Motor neuron (in vitro differentiated cells): ENCODE measurements around the gene ATRIP. TPM values are rescaled to one million over a fixed set of nuclear protein-coding genes. Genes with fewer than 3 reads are reported as not detected.
A peak's percentile ranks its signal among the peaks of the same experiment; 100 is the strongest.

Source experiments
- ATAC-seq, 8 experiments: fragments of 200-7000 bp; cut with Tn5 transposase; replicated peaks in 6 of 8; 2 replicates each; pipeline ENCODE4 v1.8.0; 2021; ENCODE audit warnings: mild to moderate bottlenecking in 8 of 8, moderate library complexity in 8 of 8
- H3K27ac ChIP-seq, 2 donors: fragments of 250-450 bp; sonication (Bioruptor Pico); 2 replicates each; pipeline ENCODE4 v1.9.0; 2021; ENCODE audit warnings: antibody characterized with exemption in 2 of 2, mild to moderate bottlenecking in 2 of 2, moderate library complexity in 1 of 2
- H3K4me1 ChIP-seq, 2 donors: fragments of 250-450 bp; sonication (Bioruptor Pico); replicated peaks in 1 of 2; 2 replicates each; pipeline ENCODE4 v1.6.1; 2021; ENCODE audit warnings: antibody characterized with exemption in 2 of 2, mild to moderate bottlenecking in 2 of 2, moderate library complexity in 1 of 2
- H3K4me3 ChIP-seq, 5 donors: fragments of 250-450 bp; sonication (Bioruptor Pico); 2 replicates each; pipeline ENCODE4 v1.9.0; 2021; ENCODE audit warnings: antibody characterized with exemption in 5 of 5, mild to moderate bottlenecking in 5 of 5, moderate library complexity in 4 of 5
- WGBS, 10 experiments: fragments of 450-650 bp; shearing (Covaris generic); methylation state at CpG; one replicate each; pipeline ENCODE4 v1.0.0; 2022; 5-methylcytosine and 5-hydroxymethylcytosine counted together
- in situ Hi-C, 9 experiments: fragments of 400-800 bp; cut with MboI; loops; one replicate each; pipeline ENCODE4 v1.15.0; 2021; ENCODE audit warnings: low sequenced_read_pairs in 9 of 9, low pct_unique_long_range_greater_than_20kb in 2 of 9; ENCODE audit not compliant: unreplicated experiment in 9 of 9
- total RNA-seq, 8 experiments: library from RNA; unstranded; fragments of 300-600 nt; gene quantifications; 2 replicates each; pipeline versions ENCODE4 v1.2.3 to v1.2.4, GENCODE V29; 2022

Gene ATRIP
- total RNA-seq, 8 experiments from 2014 or later, result 3.9 to 11.7 (median 5.7) TPM

DNA sequence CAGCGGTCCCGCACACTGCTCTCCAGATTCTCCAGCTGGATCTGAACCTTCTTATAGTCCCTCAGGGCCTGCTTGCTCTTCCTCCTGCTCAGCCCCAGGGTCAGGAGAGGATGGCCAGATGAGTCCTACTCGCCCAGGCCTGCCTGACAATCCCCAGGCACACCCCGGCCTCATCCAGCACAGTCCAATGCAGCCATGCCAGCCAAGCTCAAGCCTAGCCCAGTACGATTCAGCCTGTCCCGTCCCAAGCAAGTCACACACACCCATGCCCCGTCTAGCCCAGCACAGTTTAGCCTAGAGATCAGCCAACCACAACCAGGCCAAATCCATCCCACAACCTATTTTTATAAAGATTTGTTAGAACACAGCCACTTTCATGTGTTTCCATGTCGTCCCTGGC, 33.5 kb upstream of the ATRIP start:
- WGBS, 10 experiments, result 69 to 100% (median 93%) methylated on average over 2 to 4 of the region's 8 CpGs; no CpG with 5 or more reads in 4 of the 10 experiments
- H3K27ac ChIP-seq, result no peak overlapping the region
- H3K4me1 ChIP-seq, result peaks cover 0 to 2% of the 10 kb centered on the region in 2 donors
- in situ Hi-C loops, result no loop called here
- peak in 2 of 8 experiments; percentile 34 to 40 for ATAC-seq
- no peak overlapping the region for H3K4me3 ChIP-seq

DNA sequence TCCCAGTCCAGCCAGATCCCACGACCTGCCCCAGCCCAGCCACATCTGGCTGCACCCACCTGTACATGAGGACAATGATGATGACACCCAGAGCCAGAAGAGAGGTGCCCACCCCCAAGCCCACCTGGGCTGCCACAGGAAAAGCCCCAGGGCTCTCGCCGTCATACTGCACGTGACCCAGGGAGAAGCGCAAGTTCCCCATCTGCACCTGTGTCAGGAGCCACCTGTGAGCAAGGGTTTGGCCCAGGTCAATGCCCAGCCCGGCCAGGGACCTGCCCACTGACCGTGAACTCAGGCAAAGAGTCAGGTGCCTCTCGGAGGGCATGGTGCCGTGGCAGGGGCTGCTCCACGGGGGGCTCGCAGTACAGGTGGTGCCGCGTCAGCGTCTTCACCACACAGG, 32.9 kb upstream of the ATRIP start:
- 92 to 100% methylated on average over 2 to 10 of the region's 14 CpGs; no CpG with 5 or more reads in 8 of the 10 experiments for WGBS, 10 experiments
- Histone ChIP-seq H3K27ac (no peak overlapping the region), H3K4me1 (peaks cover 0 to 2% of the 10 kb centered on the region in 2 donors), H3K4me3 (no peak overlapping the region)
- in situ Hi-C loops, result no loop called here
- ATAC-seq, result no peak

DNA sequence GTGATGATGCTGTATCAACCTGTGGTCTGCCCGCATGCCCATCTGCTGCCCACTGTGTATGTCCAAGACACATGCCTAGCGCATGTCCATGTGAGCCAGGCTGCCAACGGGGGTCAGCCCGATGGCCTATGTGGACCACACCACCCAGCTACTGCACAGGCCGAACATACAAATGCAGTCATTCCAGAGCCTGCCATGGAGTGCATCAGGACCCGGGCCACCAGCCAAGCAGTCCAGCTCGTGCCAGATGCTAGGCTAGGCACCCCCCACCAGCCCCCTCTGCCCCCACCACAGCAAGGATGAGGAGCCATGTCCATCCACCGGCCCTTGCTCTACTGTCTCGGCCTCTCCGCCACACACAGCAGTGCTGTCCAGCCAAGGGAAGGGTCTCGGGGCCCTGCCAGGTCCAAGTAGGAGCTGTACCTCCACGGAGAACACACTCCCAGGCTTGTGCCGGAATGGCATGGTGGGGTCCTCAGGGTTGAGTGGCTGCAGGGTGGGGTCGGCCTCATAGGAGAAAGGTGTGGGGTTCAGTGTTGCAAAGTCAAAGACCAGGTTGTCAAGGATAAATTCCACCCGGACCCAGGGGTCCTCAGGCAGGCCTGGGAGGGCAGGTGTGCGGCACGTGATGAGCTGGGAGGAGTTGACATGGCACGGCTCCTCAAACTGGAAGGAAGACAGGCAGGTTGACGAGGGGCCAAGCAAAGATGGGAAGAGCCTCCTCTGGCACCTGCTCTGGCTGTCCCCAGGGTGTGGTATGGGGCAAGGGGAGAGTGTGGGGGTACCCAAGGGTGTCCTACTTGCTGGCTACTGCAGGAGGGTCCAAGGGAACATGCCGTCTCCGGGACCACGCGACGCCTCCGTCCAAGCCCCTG, 31.9 kb upstream of the ATRIP start:
- Histone ChIP-seq H3K4me3 (no peak overlapping the region), H3K27ac (no peak overlapping the region), H3K4me1 (peaks cover 0 to 2% of the 10 kb centered on the region in 2 donors)
- no peak for ATAC-seq
- WGBS, 10 experiments, result 58 to 100% (median 85%) methylated on average over 1 to 10 of the region's 25 CpGs; no CpG with 5 or more reads in 5 of the 10 experiments
- in situ Hi-C loops, result no loop called here

DNA sequence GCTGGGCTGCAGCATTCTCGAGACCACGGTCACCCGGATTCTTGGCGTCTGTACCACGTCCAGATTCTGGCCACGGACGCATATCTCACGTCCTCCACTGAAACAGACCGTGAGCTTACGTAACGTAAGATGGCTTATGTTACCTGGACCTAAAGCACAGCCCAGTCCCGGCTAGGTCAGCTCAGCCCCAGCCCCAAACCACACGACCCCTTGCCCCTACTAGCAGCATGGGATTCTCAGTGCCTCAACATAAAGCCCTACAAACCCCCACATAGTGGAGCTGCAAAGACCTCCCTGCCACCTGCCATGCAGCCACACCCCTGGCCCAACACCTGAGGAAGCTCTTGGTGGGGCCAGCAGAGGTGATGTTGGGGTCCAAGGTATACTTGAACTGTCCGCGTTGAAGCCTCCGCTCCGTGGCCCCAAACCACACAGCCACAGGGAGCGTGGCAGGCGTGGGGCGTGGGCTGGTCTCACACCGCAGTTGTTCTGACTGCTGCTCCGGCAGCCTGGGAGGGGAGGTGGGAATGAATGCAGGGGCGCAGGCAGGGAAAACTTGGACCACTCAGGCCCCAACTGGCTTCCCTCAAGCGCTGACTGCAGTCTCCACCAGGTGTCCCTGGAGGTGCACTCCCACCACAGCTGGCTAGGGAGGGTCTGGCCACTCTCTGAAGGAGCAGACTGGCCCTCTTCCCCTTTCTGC, 31.1 kb upstream of the ATRIP start:
- Histone ChIP-seq H3K4me3 (no peak overlapping the region), H3K4me1 (peaks cover 0 to 2% of the 10 kb centered on the region in 2 donors), H3K27ac (no peak overlapping the region)
- in situ Hi-C loops, result no loop called here
- 79 to 97% methylated on average over 9 to 11 of the region's 24 CpGs; no CpG with 5 or more reads in 8 of the 10 experiments for WGBS, 10 experiments
- ATAC-seq, result peak in 1 of 8 experiments; percentile 13

DNA sequence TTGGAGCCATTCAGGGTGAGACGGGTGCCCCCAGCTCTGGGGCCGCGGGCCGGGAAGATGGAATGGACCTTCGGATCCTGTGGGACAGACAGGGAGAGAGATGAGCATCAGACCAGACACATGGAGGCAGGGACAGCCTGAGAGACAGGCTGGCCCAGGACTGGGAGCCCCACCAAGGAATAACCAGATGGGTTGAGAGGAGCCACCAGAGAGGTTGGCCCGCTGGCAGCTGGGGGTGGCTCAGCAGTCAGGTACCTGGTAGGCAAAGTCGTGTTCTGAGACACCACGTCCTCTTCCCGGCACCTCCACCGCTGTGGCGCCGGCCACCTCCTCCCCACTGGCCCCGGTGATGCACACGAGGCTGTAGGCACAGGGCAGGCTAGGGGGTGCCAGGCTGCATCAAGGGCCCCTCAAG, 30.4 kb upstream of the ATRIP start:
- in situ Hi-C loops, result no loop called here
- H3K27ac ChIP-seq, result no peak overlapping the region
- no peak for ATAC-seq
- H3K4me3 ChIP-seq, result no peak overlapping the region
- H3K4me1 ChIP-seq, result peaks cover 0 to 2% of the 10 kb centered on the region in 2 donors
- 81% methylated on average over 5 of the region's 14 CpGs; no CpG with 5 or more reads in 9 of the 10 experiments for WGBS, 10 experiments

DNA sequence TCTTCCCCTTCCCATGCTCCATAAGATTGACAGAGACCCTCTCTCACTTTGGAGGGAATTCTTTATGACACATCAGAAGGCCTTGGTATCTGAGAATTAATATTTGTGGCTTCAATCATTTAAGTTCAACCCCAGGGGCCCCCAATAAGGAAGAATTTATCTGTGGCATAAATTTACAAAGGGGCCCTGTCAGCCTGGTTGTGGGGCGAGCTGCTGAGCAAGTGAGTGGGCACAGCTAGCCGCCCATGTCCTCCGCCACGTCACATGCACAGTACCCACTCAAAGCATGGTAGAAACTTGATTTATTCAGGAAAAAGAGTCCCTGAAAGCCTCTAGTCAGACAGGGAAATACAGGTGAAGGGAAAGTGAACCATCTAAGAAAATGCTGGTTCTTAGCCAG, 30.0 kb upstream of the ATRIP start:
- H3K4me3 ChIP-seq, result no peak overlapping the region
- ATAC-seq, result no peak
- H3K4me1 ChIP-seq, result peaks cover 0 to 2% of the 10 kb centered on the region in 2 donors
- H3K27ac ChIP-seq, result no peak overlapping the region
- in situ Hi-C loops, result no loop called here
- 73 to 97% (median 89%) methylated on average over 4 of the region's 4 CpGs; no CpG with 5 or more reads in 6 of the 10 experiments for WGBS, 10 experiments

DNA sequence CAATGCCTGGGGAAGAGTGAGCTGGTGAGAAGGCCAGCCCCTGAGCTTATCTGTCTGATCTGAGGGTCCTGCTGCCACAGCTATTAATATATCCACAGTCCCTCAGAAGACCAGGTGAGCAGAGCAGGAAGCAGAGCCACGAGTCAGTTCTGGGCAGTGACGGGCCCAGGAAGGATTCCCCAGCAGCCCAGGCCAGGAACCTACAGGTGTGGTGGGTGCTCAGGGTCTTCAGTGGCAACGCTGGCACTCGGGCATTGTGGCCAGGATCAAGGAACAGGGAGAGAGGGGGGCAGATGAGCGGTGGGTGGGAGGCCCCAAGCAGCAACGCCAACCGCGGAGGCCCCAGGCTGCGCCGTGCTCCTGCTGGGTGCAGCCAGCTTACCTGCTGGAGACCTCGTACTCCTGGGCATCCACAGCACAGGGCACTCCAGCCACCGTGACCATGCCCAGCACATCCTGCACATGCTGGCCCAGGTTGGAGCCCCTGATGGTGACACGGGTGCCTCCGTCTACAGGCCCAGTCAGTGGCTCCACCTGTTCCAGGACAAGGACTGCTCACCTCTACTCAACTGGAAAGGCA, 28.9 kb upstream of the ATRIP start:
- Histone ChIP-seq H3K27ac (no peak overlapping the region), H3K4me3 (no peak overlapping the region), H3K4me1 (peaks cover 0 to 2% of the 10 kb centered on the region in 2 donors)
- WGBS, 10 experiments, result 80 to 100% (median 97%) methylated on average over 1 to 5 of the region's 14 CpGs; no CpG with 5 or more reads in 4 of the 10 experiments
- no peak for ATAC-seq
- in situ Hi-C loops, result no loop called here

DNA sequence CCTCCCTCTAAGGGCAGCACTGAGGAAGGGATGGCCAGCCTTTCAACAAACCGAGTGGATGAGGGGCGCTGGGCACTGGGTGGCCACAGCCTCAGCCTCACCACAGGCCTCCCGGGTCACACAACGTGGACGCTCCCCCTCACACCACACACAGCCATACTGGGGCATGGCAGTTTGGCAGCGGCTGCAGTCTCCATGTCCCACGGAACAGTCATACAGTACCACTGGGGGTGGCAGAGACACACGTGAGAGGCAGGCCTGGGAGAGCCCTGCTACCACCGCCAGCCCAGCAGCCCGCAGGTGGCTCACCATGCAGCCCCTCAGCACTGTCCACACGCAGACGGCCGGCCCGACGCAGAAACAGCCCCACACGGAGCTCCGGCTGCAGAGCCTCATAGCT, 28.4 kb upstream of the ATRIP start:
- ATAC-seq, result no peak
- in situ Hi-C loops, result no loop called here
- WGBS, 10 experiments, result 88 to 100% (median 94%) methylated on average over 3 to 10 of the region's 17 CpGs; no CpG with 5 or more reads in 6 of the 10 experiments
- H3K4me3 ChIP-seq, result no peak overlapping the region
- H3K4me1 ChIP-seq, result peaks cover 0 to 2% of the 10 kb centered on the region in 2 donors
- H3K27ac ChIP-seq, result no peak overlapping the region

DNA sequence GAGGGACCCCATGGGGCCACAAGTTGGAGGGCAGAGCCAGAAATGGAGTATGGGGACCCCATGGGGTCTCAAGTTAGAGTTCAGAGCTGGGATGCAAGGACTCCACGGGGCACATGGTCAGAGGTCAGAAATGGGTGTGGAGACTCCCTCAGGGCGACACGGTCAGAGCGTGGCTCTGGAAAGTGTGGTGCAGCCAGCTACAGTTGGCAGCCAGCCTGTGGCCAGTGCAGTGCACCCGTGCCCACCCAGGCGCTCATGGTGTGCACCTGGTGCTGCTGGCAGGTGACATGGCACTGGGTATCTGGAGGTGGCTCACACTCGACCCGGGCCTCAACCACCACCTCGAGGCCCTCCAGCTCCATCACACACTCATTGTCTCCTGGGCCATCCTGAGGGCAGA, 27.9 kb upstream of the ATRIP start:
- H3K4me1 ChIP-seq, result peaks cover 0 to 2% of the 10 kb centered on the region in 2 donors
- ATAC-seq, result no peak
- 81% methylated on average over 4 of the region's 9 CpGs; no CpG with 5 or more reads in 9 of the 10 experiments for WGBS, 10 experiments
- in situ Hi-C loops, result no loop called here
- H3K4me3 ChIP-seq, result no peak overlapping the region
- H3K27ac ChIP-seq, result no peak overlapping the region

DNA sequence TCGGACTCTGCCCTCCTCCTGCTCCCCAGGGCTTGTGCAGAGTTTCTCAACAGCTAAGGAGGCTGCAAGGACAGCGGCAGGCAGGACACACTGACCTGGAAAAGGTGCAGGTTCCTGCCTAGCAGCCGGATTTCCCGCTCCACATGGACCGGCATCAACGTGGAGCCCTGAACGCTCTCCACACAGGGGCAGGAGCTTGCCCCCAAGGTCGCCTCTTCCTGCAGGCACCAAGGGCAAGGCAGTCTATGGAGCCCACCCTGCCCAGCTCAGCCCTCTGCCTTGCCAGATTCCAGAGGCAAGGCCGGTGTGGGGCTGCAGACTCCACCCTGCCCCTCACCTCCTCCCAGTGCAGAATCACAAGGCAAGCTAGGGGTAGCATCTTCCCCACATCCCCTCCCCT, 27.4 kb upstream of the ATRIP start:
- in situ Hi-C loops, result no loop called here
- no peak overlapping the region for H3K4me3 ChIP-seq
- 93% methylated on average over 5 of the region's 9 CpGs; no CpG with 5 or more reads in 9 of the 10 experiments for WGBS, 10 experiments
- ATAC-seq, result no peak
- no peak overlapping the region for H3K27ac ChIP-seq
- H3K4me1 ChIP-seq, result peaks cover 0 to 2% of the 10 kb centered on the region in 2 donors

DNA sequence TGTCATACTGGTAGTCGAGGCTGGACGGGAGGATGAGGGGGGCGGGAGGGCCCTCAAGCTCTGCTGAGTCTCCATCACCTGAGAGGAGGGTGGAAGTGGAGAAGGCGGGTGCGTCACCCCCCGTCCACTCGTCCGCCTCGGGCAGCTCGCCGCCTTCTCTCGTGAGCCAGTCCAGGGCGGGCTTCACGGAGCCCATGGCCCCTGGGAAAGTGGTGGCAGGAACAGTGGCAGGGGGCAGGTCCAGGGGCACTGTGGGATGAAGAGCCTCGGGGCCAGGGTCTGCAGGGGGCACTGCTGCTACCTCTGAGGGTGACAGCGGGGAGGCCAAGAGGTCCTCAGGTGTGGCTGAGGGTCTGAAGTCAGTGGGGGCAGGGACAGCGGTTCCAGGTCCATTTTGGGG, 26.9 kb upstream of the ATRIP start:
- no peak overlapping the region for H3K4me3 ChIP-seq
- ATAC-seq, result no peak
- peaks cover 0 to 2% of the 10 kb centered on the region in 2 donors for H3K4me1 ChIP-seq
- WGBS, 10 experiments, result 70 to 100% methylated on average over 1 to 2 of the region's 17 CpGs; no CpG with 5 or more reads in 8 of the 10 experiments
- no peak overlapping the region for H3K27ac ChIP-seq
- in situ Hi-C loops, result no loop called here

DNA sequence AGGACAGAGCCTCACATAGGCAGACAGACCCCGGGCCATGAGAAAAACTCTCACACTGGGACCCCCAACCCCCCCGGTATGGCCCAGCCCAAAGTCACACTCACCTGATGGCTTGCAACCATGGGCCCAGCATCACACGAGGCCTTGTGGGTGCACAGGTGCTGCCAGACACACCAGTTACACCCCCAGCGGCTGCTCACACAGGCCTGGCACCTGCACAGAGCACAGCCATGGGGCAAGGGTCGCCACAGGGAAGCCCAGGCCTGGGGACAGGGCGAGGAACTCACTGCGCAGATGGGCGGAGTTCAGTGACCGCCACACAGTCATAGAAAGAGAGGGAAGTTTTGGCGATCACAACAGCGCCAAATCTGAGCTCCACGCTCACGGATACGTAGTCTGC, 26.0 kb upstream of the ATRIP start:
- no peak overlapping the region for H3K4me3 ChIP-seq
- H3K4me1 ChIP-seq, result peaks cover 4 to 5% of the 10 kb centered on the region in 2 donors
- in situ Hi-C loops, result no loop called here
- no peak overlapping the region for H3K27ac ChIP-seq
- ATAC-seq, result no peak
- 80 to 100% (median 92%) methylated on average over 1 to 5 of the region's 14 CpGs; no CpG with 5 or more reads in 5 of the 10 experiments for WGBS, 10 experiments

DNA sequence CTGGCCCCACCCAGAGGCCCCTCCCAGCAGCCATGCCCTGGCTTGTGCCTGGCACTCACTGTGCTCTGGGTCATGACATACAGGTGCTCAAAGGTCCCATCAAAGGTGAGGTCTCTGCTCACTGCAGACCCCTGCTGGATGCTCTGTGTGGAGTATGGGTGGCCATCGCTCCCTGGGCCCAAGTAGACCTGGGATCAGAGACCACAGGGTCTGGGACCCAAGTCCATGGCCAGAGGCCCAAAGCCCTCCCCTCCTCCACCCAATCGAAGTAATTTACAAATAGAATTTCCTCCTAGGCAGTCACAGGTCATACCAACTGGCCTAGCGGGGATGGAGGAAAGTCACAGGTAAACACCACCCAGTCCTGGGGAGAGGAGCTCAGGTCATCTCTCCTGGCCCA, 24.3 kb upstream of the ATRIP start:
- in situ Hi-C loops, result no loop called here
- no peak overlapping the region for H3K27ac ChIP-seq
- WGBS, 10 experiments, result 50 to 100% methylated on average over 1 of the region's 3 CpGs; no CpG with 5 or more reads in 8 of the 10 experiments
- H3K4me1 ChIP-seq, result peaks cover 17 to 22% of the 10 kb centered on the region in 2 donors
- no peak for ATAC-seq
- no peak overlapping the region for H3K4me3 ChIP-seq
